Liver (tissue), 9 donors: ENCODE results near the gene BEGAIN. TPM values are rescaled to one million over a fixed set of nuclear protein-coding genes. Genes with fewer than 3 reads are reported as not detected.

Source experiments
- DNase-seq: peaks from one replicate; pipeline ENCODE4 v3.0.0-alpha.2; 2017; ENCODE audit warnings: low spot score
- H3K27ac ChIP-seq, 2 donors: one replicate each; pipeline ENCODE4 v1.7.0; 2013; ENCODE audit warnings: inconsistent platforms in 2 of 2, low read length in 2 of 2, control low read depth in 1 of 2, low read depth in 1 of 2, mild to moderate bottlenecking in 1 of 2
- H3K27me3 ChIP-seq, 4 donors: one replicate each; pipeline versions ENCODE4 v1.6.1 to v1.7.0; 2013; ENCODE audit warnings: low read length in 3 of 4, inconsistent platforms in 1 of 4, mild to moderate bottlenecking in 1 of 4, moderate library complexity in 1 of 4; ENCODE audit not compliant: control insufficient read depth in 4 of 4, insufficient read depth in 4 of 4
- H3K36me3 ChIP-seq, 4 donors: one replicate each; pipeline versions ENCODE4 v1.6.1 to v1.7.0; 2013; ENCODE audit warnings: low read length in 3 of 4, mild to moderate bottlenecking in 3 of 4, low read depth in 1 of 4, moderate library complexity in 1 of 4; ENCODE audit not compliant: control insufficient read depth in 4 of 4, insufficient read depth in 3 of 4
- H3K4me1 ChIP-seq, 4 donors: one replicate each; pipeline versions ENCODE4 v1.6.1 to v1.7.0; 2013; ENCODE audit warnings: low read length in 3 of 4, mild to moderate bottlenecking in 3 of 4, moderate library complexity in 1 of 4; ENCODE audit not compliant: control insufficient read depth in 4 of 4, insufficient read depth in 4 of 4
- H3K4me3 ChIP-seq, 3 donors: one replicate each; pipeline versions ENCODE4 v1.6.1 to v1.7.0; 2013; ENCODE audit warnings: low read length in 3 of 3, control low read depth in 1 of 3, low read depth in 1 of 3, mild to moderate bottlenecking in 1 of 3
- H3K9ac ChIP-seq, 2 donors: one replicate each; pipeline ENCODE4 v1.7.0; 2013; ENCODE audit warnings: low read length in 2 of 2, mild to moderate bottlenecking in 2 of 2, moderate library complexity in 2 of 2, control low read depth in 1 of 2, low read depth in 1 of 2
- H3K9me3 ChIP-seq, 4 donors: one replicate each; pipeline versions ENCODE4 v1.6.1 to v1.7.0; 2013; ENCODE audit warnings: low read length in 3 of 4; ENCODE audit not compliant: control insufficient read depth in 4 of 4
- HNF4A ChIP-seq, 2 donors: conservative IDR thresholded peaks; 2 replicates each; pipeline ENCODE4 v1.6.1; 2016; ENCODE audit warnings: antibody characterized with exemption in 2 of 2, mild to moderate bottlenecking in 2 of 2
- JUND ChIP-seq, 2 donors: IDR thresholded peaks; 2 replicates each; pipeline ENCODE4 v1.6.1; 2016; ENCODE audit warnings: antibody characterized with exemption in 2 of 2
- NR2F2 ChIP-seq: IDR thresholded peaks from 2 replicates; pipeline ENCODE4 v1.6.1; 2016; ENCODE audit warnings: antibody characterized with exemption
- WGBS: extraction: QIAGEN DNeasy Blood & Tissue Kit; methylation state at CpG from one replicate; pipeline ENCODE4 v1.1.7; 2013; 5-methylcytosine and 5-hydroxymethylcytosine counted together
- polyA plus RNA-seq, 2 donors: library from polyadenylated mRNA; stranded (reverse) in 1 of 2; unstranded in 1 of 2; fragments of 200-250 nt in 1 of 2; fragments of >200 nt in 1 of 2; fragmentation: Nextera tagmentation in 1 of 2; extraction: Ambion mirVana in 1 of 2; gene quantifications; one replicate each; pipeline versions ENCODE4 v1.2.1 to v1.2.3, GENCODE V29; 2013 to 2015
- total RNA-seq, 2 donors: library from RNA; depleted of rRNA; stranded (reverse); fragments of >200 nt; gene quantifications; one replicate each; pipeline ENCODE4 v1.2.3, GENCODE V29; 2014
- TF ChIP-seq, protein P1 (sequence below): IDR thresholded peaks from 2 replicates; pipeline ENCODE4 v1.6.1; 2016; ENCODE audit warnings: antibody characterized with exemption, mild to moderate bottlenecking
- TF ChIP-seq, protein P2 (sequence below): IDR thresholded peaks from 2 replicates; pipeline ENCODE4 v1.6.1; 2016; ENCODE audit warnings: antibody characterized with exemption
- TF ChIP-seq, protein P3 (sequence below): IDR thresholded peaks from 2 replicates; pipeline ENCODE4 v1.6.1; 2016; ENCODE audit warnings: antibody characterized with exemption
- donor health status: healthy.
- donor health status: healthy.
- donor health status: healthy.
- donor health status: healthy.
- donor health status: healthy.

The BEGAIN gene
- total and polyA plus RNA-seq, 4 donors: 0.11 to 1.9 (median 0.29) TPM

DNA sequence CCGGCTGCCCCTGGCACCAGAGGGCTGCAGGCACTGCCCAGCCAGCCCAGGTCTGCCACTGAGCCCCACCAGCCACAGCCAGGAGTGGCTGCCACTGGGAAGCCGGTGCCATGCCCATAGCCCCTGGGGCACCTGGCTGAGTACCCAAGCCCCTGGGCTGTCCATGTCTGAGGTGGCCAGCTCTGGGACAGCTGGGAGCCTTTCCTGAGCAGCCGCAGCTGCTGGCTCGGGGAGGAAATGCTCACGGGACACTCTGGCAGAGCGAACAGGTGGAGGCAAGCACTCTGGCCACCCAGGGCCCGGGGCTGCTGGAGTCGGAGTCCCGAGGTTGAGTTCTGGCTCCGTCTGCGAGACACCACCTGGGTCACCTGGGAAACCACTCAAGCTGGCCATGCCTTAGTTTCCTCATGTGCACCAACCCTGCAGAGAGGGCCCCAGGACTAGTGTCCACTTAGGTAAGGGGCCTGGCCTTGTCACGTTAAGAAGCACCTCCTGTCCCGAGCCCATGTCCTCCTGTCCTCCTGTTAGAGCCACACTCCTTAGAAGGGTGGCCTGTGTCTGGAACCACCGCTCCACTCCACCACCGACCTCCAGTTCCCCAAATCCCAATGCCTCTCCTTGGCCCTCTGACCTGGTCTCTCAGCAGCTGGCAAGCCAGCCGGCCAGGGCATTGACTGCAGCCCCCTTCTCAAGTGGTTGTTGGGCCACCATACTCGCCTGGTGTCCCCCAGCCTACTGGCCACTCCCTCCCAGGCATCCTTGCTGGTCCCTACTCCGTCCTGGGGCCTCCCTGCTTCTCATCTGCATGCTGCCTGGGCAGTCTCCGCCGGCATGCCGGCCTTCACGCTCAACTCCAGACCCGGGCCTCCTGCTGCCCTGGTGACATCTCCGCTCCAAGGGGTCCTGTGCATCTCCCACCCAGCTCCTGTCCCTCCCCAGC, 45.3 kb downstream of the BEGAIN start:
- DNase-seq: no peak
- WGBS: 95% methylated on average over 24 of the region's 24 CpGs
- H3K9ac ChIP-seq: no peak overlapping the region
- H3K36me3 ChIP-seq: no peaks in the 10 kb centered on the region
- no peaks in the 10 kb centered on the region for H3K9me3 ChIP-seq
- no peak overlapping the region for H3K4me3 ChIP-seq
- no peak overlapping the region for H3K27ac ChIP-seq
- H3K4me1 ChIP-seq: peaks cover 0 to 5% (median 2%) of the 10 kb centered on the region in 4 donors
- no peaks in the 10 kb centered on the region for H3K27me3 ChIP-seq
- no peak for TF ChIP-seq HNF4A (conservative IDR thresholded peaks at IDR 0.05)
- TF ChIP-seq, protein P1, sequence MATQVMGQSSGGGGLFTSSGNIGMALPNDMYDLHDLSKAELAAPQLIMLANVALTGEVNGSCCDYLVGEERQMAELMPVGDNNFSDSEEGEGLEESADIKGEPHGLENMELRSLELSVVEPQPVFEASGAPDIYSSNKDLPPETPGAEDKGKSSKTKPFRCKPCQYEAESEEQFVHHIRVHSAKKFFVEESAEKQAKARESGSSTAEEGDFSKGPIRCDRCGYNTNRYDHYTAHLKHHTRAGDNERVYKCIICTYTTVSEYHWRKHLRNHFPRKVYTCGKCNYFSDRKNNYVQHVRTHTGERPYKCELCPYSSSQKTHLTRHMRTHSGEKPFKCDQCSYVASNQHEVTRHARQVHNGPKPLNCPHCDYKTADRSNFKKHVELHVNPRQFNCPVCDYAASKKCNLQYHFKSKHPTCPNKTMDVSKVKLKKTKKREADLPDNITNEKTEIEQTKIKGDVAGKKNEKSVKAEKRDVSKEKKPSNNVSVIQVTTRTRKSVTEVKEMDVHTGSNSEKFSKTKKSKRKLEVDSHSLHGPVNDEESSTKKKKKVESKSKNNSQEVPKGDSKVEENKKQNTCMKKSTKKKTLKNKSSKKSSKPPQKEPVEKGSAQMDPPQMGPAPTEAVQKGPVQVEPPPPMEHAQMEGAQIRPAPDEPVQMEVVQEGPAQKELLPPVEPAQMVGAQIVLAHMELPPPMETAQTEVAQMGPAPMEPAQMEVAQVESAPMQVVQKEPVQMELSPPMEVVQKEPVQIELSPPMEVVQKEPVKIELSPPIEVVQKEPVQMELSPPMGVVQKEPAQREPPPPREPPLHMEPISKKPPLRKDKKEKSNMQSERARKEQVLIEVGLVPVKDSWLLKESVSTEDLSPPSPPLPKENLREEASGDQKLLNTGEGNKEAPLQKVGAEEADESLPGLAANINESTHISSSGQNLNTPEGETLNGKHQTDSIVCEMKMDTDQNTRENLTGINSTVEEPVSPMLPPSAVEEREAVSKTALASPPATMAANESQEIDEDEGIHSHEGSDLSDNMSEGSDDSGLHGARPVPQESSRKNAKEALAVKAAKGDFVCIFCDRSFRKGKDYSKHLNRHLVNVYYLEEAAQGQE: no peak
- no peak for TF ChIP-seq NR2F2
- TF ChIP-seq, protein P2, sequence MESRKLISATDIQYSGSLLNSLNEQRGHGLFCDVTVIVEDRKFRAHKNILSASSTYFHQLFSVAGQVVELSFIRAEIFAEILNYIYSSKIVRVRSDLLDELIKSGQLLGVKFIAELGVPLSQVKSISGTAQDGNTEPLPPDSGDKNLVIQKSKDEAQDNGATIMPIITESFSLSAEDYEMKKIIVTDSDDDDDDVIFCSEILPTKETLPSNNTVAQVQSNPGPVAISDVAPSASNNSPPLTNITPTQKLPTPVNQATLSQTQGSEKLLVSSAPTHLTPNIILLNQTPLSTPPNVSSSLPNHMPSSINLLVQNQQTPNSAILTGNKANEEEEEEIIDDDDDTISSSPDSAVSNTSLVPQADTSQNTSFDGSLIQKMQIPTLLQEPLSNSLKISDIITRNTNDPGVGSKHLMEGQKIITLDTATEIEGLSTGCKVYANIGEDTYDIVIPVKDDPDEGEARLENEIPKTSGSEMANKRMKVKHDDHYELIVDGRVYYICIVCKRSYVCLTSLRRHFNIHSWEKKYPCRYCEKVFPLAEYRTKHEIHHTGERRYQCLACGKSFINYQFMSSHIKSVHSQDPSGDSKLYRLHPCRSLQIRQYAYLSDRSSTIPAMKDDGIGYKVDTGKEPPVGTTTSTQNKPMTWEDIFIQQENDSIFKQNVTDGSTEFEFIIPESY: no peak
- no peak for TF ChIP-seq JUND (IDR thresholded peaks at IDR 0.05)
- TF ChIP-seq, protein P3, sequence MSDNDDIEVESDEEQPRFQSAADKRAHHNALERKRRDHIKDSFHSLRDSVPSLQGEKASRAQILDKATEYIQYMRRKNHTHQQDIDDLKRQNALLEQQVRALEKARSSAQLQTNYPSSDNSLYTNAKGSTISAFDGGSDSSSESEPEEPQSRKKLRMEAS: no peak

DNA sequence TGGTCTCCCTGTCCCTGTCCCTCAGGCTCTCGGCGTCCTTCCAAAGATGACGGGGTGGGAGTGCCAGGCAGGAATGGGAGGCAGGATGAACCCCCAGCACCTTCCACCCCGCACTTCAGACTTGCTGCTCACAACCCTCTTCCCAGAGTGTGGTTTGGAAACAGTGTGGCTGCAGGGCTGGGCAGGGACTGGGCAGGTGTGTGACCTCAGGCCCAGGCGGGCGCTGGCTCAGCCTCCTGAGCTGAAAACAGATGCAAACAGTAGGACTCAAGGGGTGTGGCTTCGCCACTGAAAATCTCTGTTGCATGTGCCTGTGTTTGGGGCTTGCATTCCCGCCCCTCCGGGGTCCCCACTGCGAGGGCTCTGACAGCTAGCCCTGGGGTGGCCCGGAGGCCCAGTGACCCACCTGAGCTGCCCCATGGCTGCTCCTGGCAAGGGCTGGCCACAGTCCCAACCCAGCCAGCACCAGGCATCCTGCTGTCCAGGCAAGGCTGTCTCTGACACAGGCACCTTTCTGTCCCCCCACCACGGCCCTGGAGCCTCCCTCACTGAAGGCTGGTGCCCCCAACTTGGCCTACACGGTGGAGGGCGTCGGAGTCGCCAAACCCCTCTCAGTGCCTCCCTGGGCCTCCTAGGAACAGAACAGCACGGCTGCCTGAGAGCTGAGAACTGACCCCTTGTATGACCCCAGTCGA, 46.1 kb downstream of the BEGAIN start:
- no peak for DNase-seq
- 93% methylated on average over 18 of the region's 18 CpGs for WGBS

More for the DNA sequence above, 46.1 kb downstream of the BEGAIN start:
- Histone ChIP-seq H3K27ac (no peak overlapping the region), H3K36me3 (no peaks in the 10 kb centered on the region), H3K9me3 (no peaks in the 10 kb centered on the region), H3K4me3 (no peak overlapping the region), H3K4me1 (no peaks in the 10 kb centered on the region), H3K9ac (no peak overlapping the region), H3K27me3 (no peaks in the 10 kb centered on the region)
- TF ChIP-seq JUND (IDR thresholded peaks at IDR 0.05): no peak
- TF ChIP-seq, protein P1: no peak
